ENCODE data around the gene PCDHA7.
A peak's percentile ranks its signal among the peaks of the same experiment; 100 is the strongest.

DNA sequence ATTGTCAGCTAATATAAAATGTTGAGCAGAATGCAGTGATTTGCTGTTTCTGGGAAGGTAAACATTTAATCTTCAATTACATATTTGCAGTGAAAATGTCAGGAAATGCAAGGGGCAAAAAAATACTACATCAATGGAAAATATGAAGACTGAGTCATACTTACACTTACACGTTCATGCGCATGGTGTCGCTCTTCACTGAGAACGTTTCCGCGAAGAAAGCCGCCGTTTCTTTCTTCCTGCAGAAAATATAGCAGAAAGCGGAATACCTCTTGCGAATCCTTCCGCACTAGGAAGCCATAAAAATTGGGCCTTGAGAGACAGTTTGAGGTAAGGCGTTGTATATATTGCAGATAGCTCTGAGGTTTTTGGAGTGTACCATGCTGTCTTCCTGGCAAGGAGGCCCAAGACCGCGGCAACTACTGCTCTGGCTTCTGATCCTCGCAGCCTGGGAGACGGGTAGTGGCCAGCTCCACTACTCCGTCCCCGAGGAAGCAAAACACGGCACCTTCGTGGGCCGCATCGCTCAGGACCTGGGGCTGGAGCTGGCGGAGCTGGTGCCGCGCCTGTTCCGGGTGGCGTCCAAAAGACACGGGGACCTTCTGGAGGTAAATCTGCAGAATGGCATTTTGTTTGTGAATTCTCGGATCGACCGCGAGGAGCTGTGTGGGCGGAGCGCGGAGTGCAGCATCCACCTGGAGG is 48.0 kb downstream of the PCDHA7 start, which contains the start of gene PCDHA13:
- TF ChIP-seq, protein P1, sequence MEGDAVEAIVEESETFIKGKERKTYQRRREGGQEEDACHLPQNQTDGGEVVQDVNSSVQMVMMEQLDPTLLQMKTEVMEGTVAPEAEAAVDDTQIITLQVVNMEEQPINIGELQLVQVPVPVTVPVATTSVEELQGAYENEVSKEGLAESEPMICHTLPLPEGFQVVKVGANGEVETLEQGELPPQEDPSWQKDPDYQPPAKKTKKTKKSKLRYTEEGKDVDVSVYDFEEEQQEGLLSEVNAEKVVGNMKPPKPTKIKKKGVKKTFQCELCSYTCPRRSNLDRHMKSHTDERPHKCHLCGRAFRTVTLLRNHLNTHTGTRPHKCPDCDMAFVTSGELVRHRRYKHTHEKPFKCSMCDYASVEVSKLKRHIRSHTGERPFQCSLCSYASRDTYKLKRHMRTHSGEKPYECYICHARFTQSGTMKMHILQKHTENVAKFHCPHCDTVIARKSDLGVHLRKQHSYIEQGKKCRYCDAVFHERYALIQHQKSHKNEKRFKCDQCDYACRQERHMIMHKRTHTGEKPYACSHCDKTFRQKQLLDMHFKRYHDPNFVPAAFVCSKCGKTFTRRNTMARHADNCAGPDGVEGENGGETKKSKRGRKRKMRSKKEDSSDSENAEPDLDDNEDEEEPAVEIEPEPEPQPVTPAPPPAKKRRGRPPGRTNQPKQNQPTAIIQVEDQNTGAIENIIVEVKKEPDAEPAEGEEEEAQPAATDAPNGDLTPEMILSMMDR (IDR thresholded peaks at IDR 0.05): peak in 4 of 6 experiments; percentile 13 to 41 (median 30)
- no peak for TF ChIP-seq POLR2A (IDR thresholded peaks at IDR 0.05)

Measured in adrenal gland (tissue), 5 donors.